Measurements from ENCODE around the gene TPPP2. TPM values are rescaled to one million over a fixed set of nuclear protein-coding genes. Genes with fewer than 3 reads are reported as not detected.

TPPP2 gene
- total and polyA plus RNA-seq, 2 of the 4 experiments (the other 2 are of a cell fraction) = not detected

GRCh38 chr14:21043974-21044618 lies 14.1 kb downstream of the TPPP2 start:
- Histone ChIP-seq H3K56ac (ENCODE audit: extremely low read depth, insufficient read depth, low read length) (no peak overlapping the region), H3K18ac (ENCODE audit: low read depth, low read length) (no peak overlapping the region), H2BK20ac (ENCODE audit: low read depth, low read length) (no peak overlapping the region), H2AFZ (replicated peaks; ENCODE audit: low read length, poor library complexity) (no peak overlapping the region), H3K9me3 (ENCODE audit: control insufficient read depth, insufficient read depth, low read length) (no peaks in the 10 kb centered on the region), H3K4me1 (ENCODE audit: control insufficient read depth, insufficient read depth, low read length) (peaks cover 3% of the 10 kb centered on the region), H2AK5ac (ENCODE audit: low read depth, low read length) (no peak overlapping the region), H3K27ac (ENCODE audit: insufficient read depth, low read length) (no peak overlapping the region), H3K9me1 (ENCODE audit: insufficient read depth, low read length) (no peaks in the 10 kb centered on the region), H3K27me3 (ENCODE audit: control insufficient read depth, insufficient read depth, low read length) (peaks cover 25% of the 10 kb centered on the region), H3K4me3 (ENCODE audit: insufficient read depth, low read depth, low read length) (no peak overlapping the region), H2BK5ac (ENCODE audit: low read depth, low read length, poor library complexity, severe bottlenecking) (no peak overlapping the region), H3K79me1 (ENCODE audit: low read depth in 1 of 2, low read length in 2 of 2) (no peaks in the 10 kb centered on the region), H4K5ac (ENCODE audit: low read depth, low read length) (no peak overlapping the region), H4K8ac (ENCODE audit: low read depth in 2 of 2, low read length in 2 of 2) (no peak overlapping the region), H2AK9ac (replicated peaks; ENCODE audit: low read depth, low read length, poor library complexity) (no peak overlapping the region), H2BK15ac (ENCODE audit: low read depth, low read length) (no peak overlapping the region), H3K36me3 (ENCODE audit: control insufficient read depth, insufficient read depth, low read length) (no peaks in the 10 kb centered on the region), H3K14ac (replicated peaks; ENCODE audit: low read depth, low read length) (no peak overlapping the region), H4K91ac (ENCODE audit: insufficient read depth, low read depth, low read length) (no peak overlapping the region), H3K23ac (ENCODE audit: low read depth, low read length) (no peak overlapping the region), H4K20me1 (ENCODE audit: insufficient read depth, low read length) (no peaks in the 10 kb centered on the region), H3K9ac (ENCODE audit: low read depth, low read length) (no peak overlapping the region), H3K4ac (ENCODE audit: low read depth, low read length) (no peak overlapping the region), H3K4me2 (ENCODE audit: low read depth, low read length) (no peak overlapping the region), H2BK120ac (ENCODE audit: low read depth, low read length) (no peak overlapping the region)
- WGBS, 2 experiments (ENCODE audit: extremely low coverage in 2 of 2, insufficient read length in 1 of 2) = no CpG with 5 or more reads among the region's 6 CpGs
- intact Hi-C loops (cut with micrococcal nuclease) (no loop called here), in situ Hi-C loops (cut with MboI; ENCODE audit: low sequenced_read_pairs) (no loop called here), dilution Hi-C loops (cut with HindIII; ENCODE audit: low sequenced_read_pairs, unreplicated experiment) (no loop called here)
- ChIA-PET POLR2A (ENCODE audit: unreplicated experiment) (no interaction called here), CTCF (interaction anchor here (1.2 kb wide), 1 partner anchor 29 kb away, joined by 6 read pairs; no protein-coding TSS in a partner anchor)
- TF ChIP-seq RCOR1 (IDR thresholded peaks at IDR 0.05; ENCODE audit: insufficient replicate concordance, low read length) (no peak), CEBPB (IDR thresholded peaks at IDR 0.05; ENCODE audit: low read depth, low read length) (peak; percentile 85)
- ATAC-seq (ENCODE audit: low read depth) (no peak), DNase-seq (no peak)
- no TSS peak for BruUV-seq (replicated peaks)

Data from IMR-90 (cell line).